Measurements from ENCODE around the gene CCNQ.
A peak's percentile ranks its signal among the peaks of the same experiment; 100 is the strongest.

The CCNQ gene

DNA sequence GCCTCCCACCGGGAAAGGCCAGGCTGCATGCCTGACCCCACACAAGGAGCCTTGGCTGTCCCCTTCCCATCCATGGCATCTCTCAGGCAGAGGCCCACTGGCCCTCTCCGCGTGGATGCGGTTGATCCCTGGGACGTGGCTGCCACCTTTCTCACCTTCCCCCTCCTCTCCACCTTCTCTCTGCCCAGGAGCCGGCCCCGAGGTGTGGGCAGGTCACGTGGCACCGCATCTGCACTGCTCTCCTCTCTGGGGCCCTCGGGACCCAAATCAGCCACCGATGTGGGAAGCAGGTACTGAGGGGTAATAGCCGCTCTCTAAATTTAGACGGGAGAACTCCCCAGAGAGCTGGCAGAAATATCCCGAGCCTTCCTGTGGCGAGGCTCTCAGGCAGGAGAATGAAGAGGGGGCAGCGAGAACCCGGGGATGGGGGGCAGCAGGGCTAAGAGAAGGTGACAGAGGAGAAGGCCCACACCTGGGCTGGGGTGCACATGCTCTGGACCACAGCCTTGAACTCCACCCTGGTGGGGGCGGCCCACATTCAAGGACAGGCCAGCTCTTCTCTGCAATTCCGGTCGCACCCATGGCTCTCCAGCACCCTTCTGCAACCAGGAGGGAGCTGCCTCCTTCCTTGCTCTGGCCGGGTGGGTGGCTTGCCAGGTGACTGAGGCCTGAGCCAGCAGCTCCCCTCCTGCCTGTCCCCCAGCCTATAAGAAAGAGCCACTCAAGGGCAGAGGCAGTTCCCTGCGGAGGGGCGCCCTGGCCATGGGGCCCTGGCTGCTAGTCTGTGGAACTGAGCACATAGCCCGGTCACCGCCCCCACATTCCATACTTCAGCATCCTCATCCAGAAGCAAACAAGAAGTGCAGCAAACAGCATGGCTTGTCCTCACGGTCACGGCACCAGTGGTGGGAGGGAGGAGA, 38.4 kb upstream of the CCNQ start:
- Histone ChIP-seq H3K9ac (ENCODE audit: low read length) (no peak overlapping the region), H3K4me1 (ENCODE audit: low read length) (no peaks in the 10 kb centered on the region), H3K79me2 (ENCODE audit: low read length) (no peaks in the 10 kb centered on the region), H2AFZ (ENCODE audit: low read length) (no peak overlapping the region), H3K4me2 (ENCODE audit: low read depth, low read length) (no peak overlapping the region), H3F3A (ENCODE audit: insufficient read depth, low read length) (no peaks in the 10 kb centered on the region), H3K36me3 (replicated peaks; ENCODE audit: insufficient read depth, low read length) (no peaks in the 10 kb centered on the region), H3K27me3 (replicated peaks; ENCODE audit: insufficient read depth, low read length) (peaks cover 70% of the 10 kb centered on the region), H4K20me1 (ENCODE audit: insufficient read depth, low read length) (no peaks in the 10 kb centered on the region), H3K4me3 (ENCODE audit: low read length) (no peak overlapping the region), H3K9me3 (replicated peaks; ENCODE audit: insufficient read depth, low read length) (no peaks in the 10 kb centered on the region), H3K27ac (ENCODE audit: low read length) (no peak overlapping the region), H3K9me2 (replicated peaks; ENCODE audit: insufficient read depth, low read length) (no peaks in the 10 kb centered on the region)
- no peak for DNase-seq
- TF ChIP-seq CTCF (IDR thresholded peaks at IDR 0.05; ENCODE audit: low read length) (no peak), EZH2 (optimal IDR thresholded peaks at IDR 0.05; ENCODE audit: low read depth, low read length) (no peak), EZH2phosphoT487 (IDR thresholded peaks at IDR 0.05; ENCODE audit: low read length) (no peak)

DNA sequence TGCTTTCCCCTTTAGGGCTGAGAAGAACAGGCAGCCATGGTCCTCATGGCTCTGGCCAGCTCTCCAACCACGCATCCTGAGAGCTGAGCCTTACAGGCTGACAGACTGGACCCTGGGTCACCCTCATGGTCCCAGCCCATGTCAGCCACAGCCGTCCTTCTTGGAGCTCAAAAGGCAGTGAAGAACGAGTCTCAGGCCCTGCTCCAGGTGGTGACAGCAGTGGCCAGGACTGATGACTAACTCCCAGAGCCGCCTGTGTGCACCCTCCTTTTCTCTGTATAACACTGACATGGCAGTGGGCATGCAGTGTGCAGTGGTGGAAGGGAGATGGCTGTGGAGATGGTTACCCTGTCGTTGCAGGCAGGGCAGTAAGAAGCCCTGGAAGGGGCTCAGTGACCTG, 37.8 kb upstream of the CCNQ start:
- H3K9me3 ChIP-seq (replicated peaks; ENCODE audit: insufficient read depth, low read length), result no peaks in the 10 kb centered on the region
- no peak overlapping the region for H3K27ac ChIP-seq (ENCODE audit: low read length)
- H3K27me3 ChIP-seq (replicated peaks; ENCODE audit: insufficient read depth, low read length), result peaks cover 74% of the 10 kb centered on the region
- no peaks in the 10 kb centered on the region for H3F3A ChIP-seq (ENCODE audit: insufficient read depth, low read length)
- no peaks in the 10 kb centered on the region for H4K20me1 ChIP-seq (ENCODE audit: insufficient read depth, low read length)
- no peak overlapping the region for H3K4me3 ChIP-seq (ENCODE audit: low read length)
- no peaks in the 10 kb centered on the region for H3K79me2 ChIP-seq (ENCODE audit: low read length)
- H3K9ac ChIP-seq (ENCODE audit: low read length), result no peak overlapping the region
- no peaks in the 10 kb centered on the region for H3K4me1 ChIP-seq (ENCODE audit: low read length)
- H3K36me3 ChIP-seq (replicated peaks; ENCODE audit: insufficient read depth, low read length), result no peaks in the 10 kb centered on the region
- no peaks in the 10 kb centered on the region for H3K9me2 ChIP-seq (replicated peaks; ENCODE audit: insufficient read depth, low read length)
- TF ChIP-seq CTCF (IDR thresholded peaks at IDR 0.05; ENCODE audit: low read length) (no peak), EZH2phosphoT487 (IDR thresholded peaks at IDR 0.05; ENCODE audit: low read length) (no peak), EZH2 (optimal IDR thresholded peaks at IDR 0.05; ENCODE audit: low read depth, low read length) (no peak)
- no peak overlapping the region for H3K4me2 ChIP-seq (ENCODE audit: low read depth, low read length)
- no peak overlapping the region for H2AFZ ChIP-seq (ENCODE audit: low read length)
- DNase-seq, result no peak

DNA sequence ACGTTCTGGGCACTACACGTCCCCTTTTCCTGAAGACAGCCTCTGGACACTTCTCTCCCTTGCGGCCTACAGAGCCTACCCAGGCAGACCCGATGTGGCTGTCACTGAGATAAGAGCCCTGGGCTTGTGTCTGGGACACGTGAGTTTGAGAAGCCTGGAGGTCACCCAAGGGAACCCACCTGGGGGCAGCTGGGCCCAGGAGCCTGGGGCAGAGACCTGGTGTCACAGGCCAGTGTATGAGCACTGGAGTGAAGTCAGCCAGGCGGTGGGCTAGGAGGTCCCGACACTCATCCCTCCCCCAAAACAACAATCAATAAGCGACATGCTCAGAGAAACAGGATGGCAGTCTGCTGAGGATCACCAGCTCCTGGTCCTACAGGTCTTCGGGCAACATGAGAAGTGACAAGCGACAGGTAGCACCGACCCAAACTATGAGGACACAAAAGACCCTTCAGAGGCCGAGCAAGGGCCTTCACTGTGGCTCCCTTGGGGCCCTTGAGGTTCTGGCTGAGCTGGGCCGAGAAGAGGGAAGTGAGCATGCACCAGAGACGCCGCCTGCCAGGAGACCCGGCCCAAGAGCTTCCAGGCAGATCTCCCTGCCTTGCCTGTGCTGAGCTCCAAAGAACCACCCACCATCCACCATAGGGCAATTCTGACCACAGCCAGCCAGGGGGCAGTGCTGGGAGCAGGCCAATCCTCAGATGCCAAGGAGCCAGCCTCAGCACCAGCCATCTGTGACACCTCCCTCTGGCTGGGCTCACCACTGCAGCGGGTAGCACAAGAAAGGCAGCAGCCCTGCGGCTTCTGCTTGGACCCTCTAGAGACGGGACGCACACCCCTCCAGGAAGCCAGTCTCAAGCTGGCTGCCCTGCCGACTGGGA, 37.1 kb upstream of the CCNQ start:
- Histone ChIP-seq H3K9me2 (replicated peaks; ENCODE audit: insufficient read depth, low read length) (no peaks in the 10 kb centered on the region), H3K4me2 (ENCODE audit: low read depth, low read length) (no peak overlapping the region), H3K4me3 (ENCODE audit: low read length) (no peak overlapping the region), H3F3A (ENCODE audit: insufficient read depth, low read length) (no peaks in the 10 kb centered on the region), H3K4me1 (ENCODE audit: low read length) (no peaks in the 10 kb centered on the region), H3K79me2 (ENCODE audit: low read length) (no peaks in the 10 kb centered on the region), H4K20me1 (ENCODE audit: insufficient read depth, low read length) (no peaks in the 10 kb centered on the region), H3K9ac (ENCODE audit: low read length) (no peak overlapping the region), H2AFZ (ENCODE audit: low read length) (no peak overlapping the region), H3K27ac (ENCODE audit: low read length) (no peak overlapping the region), H3K9me3 (replicated peaks; ENCODE audit: insufficient read depth, low read length) (no peaks in the 10 kb centered on the region), H3K36me3 (replicated peaks; ENCODE audit: insufficient read depth, low read length) (no peaks in the 10 kb centered on the region), H3K27me3 (replicated peaks; ENCODE audit: insufficient read depth, low read length) (peaks cover 74% of the 10 kb centered on the region)
- peak; percentile 38 for DNase-seq
- TF ChIP-seq CTCF (IDR thresholded peaks at IDR 0.05; ENCODE audit: low read length) (peak; percentile 44), EZH2 (optimal IDR thresholded peaks at IDR 0.05; ENCODE audit: low read depth, low read length) (no peak)

All from MM.1S (cell line).